ENCODE measurements around the gene ENDOG. TPM values are rescaled to one million over a fixed set of nuclear protein-coding genes. Genes with fewer than 3 reads are reported as not detected.
"Not testable (repeated sequence)": the region's sequence is repeated elsewhere in the genome, so short reads cannot be mapped to it uniquely, and the experiment has no call there.

ENDOG gene
- total and polyA plus RNA-seq, 11 donors = 34.8 to 105 (median 57.6) TPM

DNA sequence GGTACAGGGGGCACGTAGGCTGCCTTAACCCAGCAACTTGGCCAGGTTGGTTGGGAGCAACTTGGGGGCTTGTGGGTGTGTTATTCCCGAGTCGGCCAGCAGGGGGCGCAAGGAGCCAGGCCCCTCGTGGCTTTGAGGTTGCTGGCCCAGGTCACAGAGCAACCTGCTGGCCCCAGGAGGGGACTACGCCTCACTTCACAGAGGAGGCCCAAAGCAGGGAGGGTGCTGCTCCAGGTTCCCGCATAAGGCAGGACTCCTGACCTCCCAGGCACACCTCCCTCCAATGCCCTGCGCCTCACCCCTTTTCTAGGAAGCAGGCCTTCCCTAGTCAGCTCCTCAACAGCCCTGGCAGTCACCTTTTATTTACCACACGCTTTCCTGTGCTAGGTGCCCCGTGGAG is 45.3 kb downstream of the ENDOG start:
- H3K4me1 ChIP-seq = peaks cover 0 to 19% (median 3%) of the 10 kb centered on the region in 12 donors
- H3K9me3 ChIP-seq = no peaks in the 10 kb centered on the region
- intact Hi-C loops (cut with DNase I) = loop anchor here (1.0 to 5.0 kb wide), 4 partner anchors 18 to 164 kb away; partner anchors contain the start of genes KYAT1 (in 1 of the 10) and SH3GLB2 (in 1 of the 10)
- DNase-seq (peak; percentile 61 to 88 (median 75)), ATAC-seq (peak; percentile 80 to 91 (median 86))
- TF ChIP-seq, protein P1, sequence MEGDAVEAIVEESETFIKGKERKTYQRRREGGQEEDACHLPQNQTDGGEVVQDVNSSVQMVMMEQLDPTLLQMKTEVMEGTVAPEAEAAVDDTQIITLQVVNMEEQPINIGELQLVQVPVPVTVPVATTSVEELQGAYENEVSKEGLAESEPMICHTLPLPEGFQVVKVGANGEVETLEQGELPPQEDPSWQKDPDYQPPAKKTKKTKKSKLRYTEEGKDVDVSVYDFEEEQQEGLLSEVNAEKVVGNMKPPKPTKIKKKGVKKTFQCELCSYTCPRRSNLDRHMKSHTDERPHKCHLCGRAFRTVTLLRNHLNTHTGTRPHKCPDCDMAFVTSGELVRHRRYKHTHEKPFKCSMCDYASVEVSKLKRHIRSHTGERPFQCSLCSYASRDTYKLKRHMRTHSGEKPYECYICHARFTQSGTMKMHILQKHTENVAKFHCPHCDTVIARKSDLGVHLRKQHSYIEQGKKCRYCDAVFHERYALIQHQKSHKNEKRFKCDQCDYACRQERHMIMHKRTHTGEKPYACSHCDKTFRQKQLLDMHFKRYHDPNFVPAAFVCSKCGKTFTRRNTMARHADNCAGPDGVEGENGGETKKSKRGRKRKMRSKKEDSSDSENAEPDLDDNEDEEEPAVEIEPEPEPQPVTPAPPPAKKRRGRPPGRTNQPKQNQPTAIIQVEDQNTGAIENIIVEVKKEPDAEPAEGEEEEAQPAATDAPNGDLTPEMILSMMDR (IDR thresholded peaks at IDR 0.05) = peak; percentile 73 to 99 (median 96)
- no peak for TF ChIP-seq POLR2A (IDR thresholded peaks at IDR 0.05)
- H3K4me3 ChIP-seq = no peak overlapping the region
- peak overlapping the region in 1 of 12 donors; percentile 37 for H3K27ac ChIP-seq
- WGBS, 4 donors = 23 to 35% (median 25%) methylated on average over 6 to 10 of the region's 10 CpGs
- H3K36me3 ChIP-seq = no peaks in the 10 kb centered on the region
- no peaks in the 10 kb centered on the region for H3K27me3 ChIP-seq

DNA sequence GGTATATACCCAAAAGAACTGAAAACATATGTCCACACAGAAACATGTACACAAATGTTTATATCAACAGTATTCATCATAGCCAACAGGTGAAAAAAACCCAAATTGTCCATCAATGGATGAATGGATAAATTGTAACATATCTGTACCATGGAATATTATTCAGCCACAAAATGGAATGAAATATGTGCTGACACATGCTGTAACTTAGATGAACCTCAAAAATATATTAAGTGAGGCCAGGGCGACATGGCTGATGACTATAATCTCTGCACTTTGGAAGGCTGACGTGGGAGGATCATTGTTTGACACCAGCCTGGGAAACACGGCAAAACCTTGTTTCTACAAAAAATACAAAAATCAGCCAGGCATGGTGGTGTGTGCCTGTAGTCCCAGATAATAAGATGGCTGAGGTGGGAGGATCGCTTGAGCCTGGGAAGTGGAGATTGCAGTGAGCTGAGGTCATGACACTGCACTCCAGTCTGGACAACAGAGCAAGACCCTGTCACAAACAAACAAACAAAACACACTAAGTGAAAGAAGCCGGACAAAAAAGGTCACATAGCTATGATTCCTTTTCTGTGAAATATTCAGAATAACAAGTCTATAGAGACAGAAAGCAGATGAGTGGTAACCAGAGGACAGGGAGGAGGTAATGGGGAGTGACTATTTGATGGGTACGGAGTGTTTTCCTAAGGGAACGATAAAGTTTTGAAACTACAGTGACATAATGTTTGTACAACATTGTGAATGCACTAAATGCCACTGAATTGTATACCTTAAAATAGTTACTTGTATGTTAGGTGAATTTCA is 52.0 kb downstream of the ENDOG start:
- Histone ChIP-seq H3K4me1 (peaks cover 0 to 6% (median 0%) of the 10 kb centered on the region in 12 donors), H3K4me3 (no peak overlapping the region), H3K36me3 (peaks cover 0 to 7% (median 0%) of the 10 kb centered on the region in 9 donors), H3K27ac (no peak overlapping the region), H3K9me3 (no peaks in the 10 kb centered on the region), H3K27me3 (no peaks in the 10 kb centered on the region)
- no peak for DNase-seq
- TF ChIP-seq, protein P1 (IDR thresholded peaks at IDR 0.05) = no peak
- TF ChIP-seq POLR2A (IDR thresholded peaks at IDR 0.05) = no peak
- no peak for ATAC-seq
- intact Hi-C loops (cut with DNase I) = no loop called here
- WGBS, 4 donors = 87 to 91% (median 89%) methylated on average over 7 of the region's 7 CpGs

DNA sequence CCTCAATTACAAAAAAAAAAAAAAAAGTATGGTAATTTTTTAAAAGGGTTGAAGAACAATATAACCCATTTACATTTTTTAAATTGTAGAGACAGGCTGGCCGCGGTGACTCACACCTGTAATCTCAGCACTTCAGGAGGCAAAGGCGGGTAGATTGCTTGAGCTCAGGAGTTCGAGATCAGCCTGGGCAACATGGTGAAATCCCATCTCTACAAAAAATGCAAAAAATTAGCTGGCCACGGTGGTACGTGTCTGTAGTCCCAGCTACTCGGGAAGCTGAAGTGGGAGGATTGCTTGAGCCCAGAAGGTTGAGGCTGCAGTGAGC is 52.6 kb downstream of the ENDOG start:
- H3K4me3 ChIP-seq; H3K9me3 ChIP-seq; DNase-seq; H3K36me3 ChIP-seq; H3K27ac ChIP-seq; intact Hi-C loops (cut with DNase I); ATAC-seq; H3K27me3 ChIP-seq: not testable (repeated sequence)
- WGBS, 4 donors = 91 to 93% (median 93%) methylated on average over 7 of the region's 7 CpGs
- H3K4me1 ChIP-seq = peaks cover 0 to 11% (median 0%) of the 10 kb centered on the region in 12 donors

Other genes starting within 250 kb of the ENDOG start
- gene DYNC2I2, start 161.7 kb upstream of the ENDOG start, total RNA-seq = 10 to 100 TPM; 20.5 to 50.2 (median 27.0) TPM
- 10 to 100 TPM; 56.6 to 65.7 TPM for gene DYNC2I2, start 161.7 kb upstream of the ENDOG start, polyA plus RNA-seq
- 100 to 1,000 TPM in 8 of 9 donors, 10 to 100 TPM in 1; 96.8 to 240 (median 211) TPM for gene SET, start 129.3 kb upstream of the ENDOG start, total RNA-seq
- gene SET, start 129.3 kb upstream of the ENDOG start, polyA plus RNA-seq = 100 to 1,000 TPM in 1 of 2 donors, 10 to 100 TPM in 1; 67.6 to 199 TPM
- 10 to 100 TPM in 1 of 9 donors, 1 to 10 TPM in 8; 3.7 to 16.1 (median 5.9) TPM for gene PKN3, start 116.0 kb upstream of the ENDOG start, total RNA-seq
- gene PKN3, start 116.0 kb upstream of the ENDOG start, polyA plus RNA-seq = 10 to 100 TPM in 1 of 2 donors, 1 to 10 TPM in 1; 7.3 to 10.5 TPM
- gene ZDHHC12, start 94.4 kb upstream of the ENDOG start, total RNA-seq = 10 to 100 TPM in 5 of 9 donors, 1 to 10 TPM in 4; 5.1 to 26.0 (median 10.5) TPM
- gene ZDHHC12, start 94.4 kb upstream of the ENDOG start, polyA plus RNA-seq = 10 to 100 TPM; 10.9 to 29.8 TPM
- gene ZER1, start 46.6 kb upstream of the ENDOG start, total RNA-seq = 100 to 1,000 TPM in 1 of 9 donors, 10 to 100 TPM in 8; 53.4 to 163 (median 62.3) TPM
- 10 to 100 TPM; 32.4 to 40.7 TPM for gene ZER1, start 46.6 kb upstream of the ENDOG start, polyA plus RNA-seq
- 10 to 100 TPM; 12.1 to 27.3 (median 18.4) TPM for gene TBC1D13, start 31.2 kb upstream of the ENDOG start, total RNA-seq
- gene TBC1D13, start 31.2 kb upstream of the ENDOG start, polyA plus RNA-seq = 10 to 100 TPM in 1 of 2 donors, 1 to 10 TPM in 1; 9.6 to 20.9 TPM
- gene SPOUT1, start 11.3 kb downstream of the ENDOG start, total RNA-seq = 10 to 100 TPM in 7 of 9 donors, 1 to 10 TPM in 2; 6.1 to 24.7 (median 15.1) TPM
- 10 to 100 TPM; 14.2 to 20.2 TPM for gene SPOUT1, start 11.3 kb downstream of the ENDOG start, polyA plus RNA-seq
- gene KYAT1, start 63.5 kb downstream of the ENDOG start, total RNA-seq = 10 to 100 TPM in 7 of 9 donors, 1 to 10 TPM in 2; 9.5 to 16.7 (median 13.4) TPM
- gene KYAT1, start 63.5 kb downstream of the ENDOG start, polyA plus RNA-seq = 10 to 100 TPM; 11.5 to 12.6 TPM
- 10 to 100 TPM; 16.2 to 76.4 (median 28.8) TPM for gene LRRC8A, start 63.6 kb downstream of the ENDOG start, total RNA-seq
- gene LRRC8A, start 63.6 kb downstream of the ENDOG start, polyA plus RNA-seq = 10 to 100 TPM; 15.8 to 62.3 TPM
- gene PHYHD1, start 102.5 kb downstream of the ENDOG start, total RNA-seq = 10 to 100 TPM; 14.0 to 49.0 (median 27.3) TPM
- 10 to 100 TPM; 24.2 to 41.5 TPM for gene PHYHD1, start 102.5 kb downstream of the ENDOG start, polyA plus RNA-seq
- 10 to 100 TPM in 6 of 9 donors, 1 to 10 TPM in 3; 8.2 to 14.8 (median 10.6) TPM for gene DOLK, start 129.1 kb downstream of the ENDOG start, total RNA-seq
- gene DOLK, start 129.1 kb downstream of the ENDOG start, polyA plus RNA-seq = 10 to 100 TPM in 1 of 2 donors, 1 to 10 TPM in 1; 7.8 to 15.6 TPM
- 10 to 100 TPM; 15.1 to 30.4 (median 22.6) TPM for gene NUP188, start 129.2 kb downstream of the ENDOG start, total RNA-seq
- 10 to 100 TPM; 10.6 to 35.1 TPM for gene NUP188, start 129.2 kb downstream of the ENDOG start, polyA plus RNA-seq
- gene SH3GLB2, start 209.8 kb downstream of the ENDOG start, total RNA-seq = 10 to 100 TPM; 27.3 to 42.7 (median 36.5) TPM
- gene SH3GLB2, start 209.8 kb downstream of the ENDOG start, polyA plus RNA-seq = 10 to 100 TPM; 29.5 to 33.6 TPM
- 10 to 100 TPM; 29.2 to 49.5 (median 31.6) TPM for gene MIGA2, start 218.1 kb downstream of the ENDOG start, total RNA-seq
- 10 to 100 TPM; 27.7 to 61.3 TPM for gene MIGA2, start 218.1 kb downstream of the ENDOG start, polyA plus RNA-seq

All from heart left ventricle (tissue), 16 donors.